Sigmoid colon (tissue), 4 donors: ENCODE results near the gene FILIP1.

Source experiments
- CTCF ChIP-seq, 4 experiments: fragments of 450-650 bp in 3 of 4; fragments of 200-600 bp in 1 of 4; IDR thresholded peaks; one replicate each; pipeline ENCODE4 v1.5.1; 2016 to 2019; ENCODE audit warnings: antibody characterized with exemption in 4 of 4, mild to moderate bottlenecking in 3 of 4, moderate library complexity in 2 of 4
- POLR2A ChIP-seq, 2 donors: fragments of 450-650 bp; IDR thresholded peaks; one replicate each; pipeline ENCODE4 v1.6.1; 2016; ENCODE audit warnings: antibody characterized with exemption in 2 of 2, mild to moderate bottlenecking in 2 of 2, moderate library complexity in 2 of 2
- POLR2AphosphoS5 ChIP-seq, 4 donors: sonication (generic); formaldehyde crosslinking; IDR thresholded peaks; one replicate each; pipeline ENCODE4 v1.6.1; 2017; ENCODE audit warnings: antibody characterized with exemption in 4 of 4

DNA sequence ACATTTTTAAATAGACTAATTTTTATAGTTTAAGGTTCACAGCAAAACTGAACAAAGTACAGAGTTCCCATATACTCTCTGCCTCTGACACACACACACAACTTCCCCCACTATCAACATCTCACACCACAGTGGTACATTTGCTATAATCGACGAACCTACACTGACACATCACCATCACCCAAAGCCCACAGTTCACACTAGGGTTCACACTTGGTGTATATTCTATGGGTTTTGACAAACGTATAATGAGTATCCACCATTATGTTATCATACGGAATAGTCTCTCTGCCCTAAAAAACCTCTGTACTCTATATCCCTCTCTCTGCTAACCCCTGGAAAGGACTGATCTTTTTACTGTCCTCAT is 224.6 kb downstream of the FILIP1 start:
- TF ChIP-seq POLR2A (IDR thresholded peaks at IDR 0.05) = no peak
- TF ChIP-seq CTCF (IDR thresholded peaks at IDR 0.05) = no peak
- no peak for TF ChIP-seq POLR2AphosphoS5 (IDR thresholded peaks at IDR 0.05)
